Middle frontal gyrus (tissue), 1 donor: ENCODE results near the gene SRGAP3.

Source experiments
- DNase-seq: peaks from one replicate; pipeline ENCODE4 v3.0.0-alpha.2; 2015; ENCODE audit warnings: low spot score; ENCODE audit errors: extremely low spot score

SRGAP3 gene

DNA sequence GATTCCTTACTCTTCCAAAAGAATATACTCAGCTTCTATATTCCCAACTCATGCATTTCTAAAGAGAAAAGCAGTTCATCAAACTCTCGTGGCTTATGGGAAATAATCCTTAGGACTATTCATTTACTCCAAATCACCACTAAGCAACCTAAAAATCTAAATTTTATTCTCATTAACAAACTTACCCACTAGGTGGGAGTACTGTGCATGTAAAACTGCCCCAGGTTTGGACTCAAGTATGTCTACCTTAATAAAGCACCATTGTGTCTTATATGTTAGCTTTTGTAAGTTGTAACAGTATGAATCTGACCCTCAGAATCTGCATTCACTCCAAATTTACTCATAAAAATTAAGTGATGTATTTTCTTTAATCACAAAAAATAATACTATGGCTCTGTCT lies 311.4 kb downstream of the SRGAP3 start:
- no peak for DNase-seq

DNA sequence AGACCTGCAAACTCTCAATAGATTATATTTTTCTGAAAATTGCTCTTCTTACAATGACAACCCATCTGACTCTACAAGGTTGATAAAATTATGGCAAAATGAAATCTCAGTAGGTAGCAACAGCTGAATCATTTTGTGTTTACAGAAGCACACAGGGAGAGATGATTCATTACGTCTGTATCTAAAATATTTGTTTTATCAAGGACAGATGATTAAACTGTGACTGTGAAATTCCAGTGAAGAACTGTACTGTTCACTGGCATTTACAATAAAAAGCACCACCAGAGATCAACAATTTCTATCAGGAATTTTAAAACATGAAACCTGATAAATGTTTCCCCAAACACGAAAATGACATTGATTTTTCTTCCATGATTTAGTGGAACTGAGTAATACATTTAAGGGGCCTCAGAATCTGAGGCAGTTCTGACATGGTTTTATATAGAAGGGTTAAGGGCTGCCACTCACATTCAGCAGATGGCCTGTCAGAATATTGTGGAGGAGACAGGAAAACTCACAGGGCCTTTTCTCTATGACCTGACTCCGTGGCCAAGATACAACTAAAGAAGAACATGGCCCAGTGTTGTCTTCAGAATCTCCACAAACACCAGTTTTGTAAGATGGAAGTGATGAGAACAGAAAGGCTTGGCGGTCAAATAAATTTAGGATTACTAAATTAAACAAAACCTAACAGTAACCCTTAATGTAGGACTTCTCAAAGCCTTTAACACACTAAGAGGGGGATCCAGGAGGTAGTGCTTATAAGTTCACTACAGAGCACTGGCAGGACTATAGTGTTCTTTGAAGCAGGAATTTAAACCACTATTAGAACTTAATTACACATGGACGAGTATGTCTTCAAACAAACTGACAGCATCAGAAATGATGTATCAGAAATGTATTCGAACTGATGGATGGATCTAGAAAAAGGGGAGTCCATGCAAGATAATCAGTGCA lies 312.1 kb downstream of the SRGAP3 start:
- no peak for DNase-seq

DNA sequence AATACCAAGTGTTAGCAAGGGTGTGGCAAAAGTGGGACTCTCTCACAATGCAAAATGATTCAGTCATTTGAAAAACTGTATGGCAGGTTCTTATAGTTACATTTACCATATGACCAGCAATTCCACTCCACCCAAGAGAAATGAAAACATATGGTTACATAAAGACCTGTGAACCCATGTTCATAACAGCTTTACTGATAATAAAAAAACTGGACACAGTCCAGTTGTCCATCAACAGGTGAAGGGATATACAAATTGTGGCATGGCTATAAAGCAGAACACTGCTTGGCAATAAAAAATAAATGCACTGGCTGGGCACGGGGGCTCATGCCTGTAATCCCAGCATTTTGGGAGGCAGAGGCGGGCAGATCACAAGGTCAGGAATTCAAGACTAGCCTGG lies 316.9 kb downstream of the SRGAP3 start:
- DNase-seq: no peak

DNA sequence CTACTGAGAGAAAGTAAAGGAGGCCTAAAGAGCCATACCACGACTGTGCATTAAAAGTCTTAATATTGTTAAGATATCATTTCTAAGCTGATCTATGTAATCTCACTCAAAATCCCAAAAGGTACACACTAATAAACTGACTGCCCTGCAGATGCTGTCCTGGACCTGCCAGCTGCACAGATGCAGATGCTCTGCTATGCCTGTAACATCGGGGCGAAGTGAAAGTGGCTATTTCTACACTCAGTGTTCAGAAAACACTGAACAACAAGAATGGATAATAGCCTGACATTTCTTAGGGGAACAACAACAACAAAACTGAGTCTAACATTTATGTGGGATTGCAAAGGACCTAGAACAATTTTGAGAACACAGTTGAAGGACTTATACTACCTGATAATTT lies 318.1 kb downstream of the SRGAP3 start:
- DNase-seq: no peak
